Measurements from ENCODE around the gene DES. TPM values are rescaled to one million over a fixed set of nuclear protein-coding genes. Genes with fewer than 3 reads are reported as not detected.

The DES gene
- total and polyA plus RNA-seq, 4 donors: 22.5 to 314 (median 213) TPM

DNA sequence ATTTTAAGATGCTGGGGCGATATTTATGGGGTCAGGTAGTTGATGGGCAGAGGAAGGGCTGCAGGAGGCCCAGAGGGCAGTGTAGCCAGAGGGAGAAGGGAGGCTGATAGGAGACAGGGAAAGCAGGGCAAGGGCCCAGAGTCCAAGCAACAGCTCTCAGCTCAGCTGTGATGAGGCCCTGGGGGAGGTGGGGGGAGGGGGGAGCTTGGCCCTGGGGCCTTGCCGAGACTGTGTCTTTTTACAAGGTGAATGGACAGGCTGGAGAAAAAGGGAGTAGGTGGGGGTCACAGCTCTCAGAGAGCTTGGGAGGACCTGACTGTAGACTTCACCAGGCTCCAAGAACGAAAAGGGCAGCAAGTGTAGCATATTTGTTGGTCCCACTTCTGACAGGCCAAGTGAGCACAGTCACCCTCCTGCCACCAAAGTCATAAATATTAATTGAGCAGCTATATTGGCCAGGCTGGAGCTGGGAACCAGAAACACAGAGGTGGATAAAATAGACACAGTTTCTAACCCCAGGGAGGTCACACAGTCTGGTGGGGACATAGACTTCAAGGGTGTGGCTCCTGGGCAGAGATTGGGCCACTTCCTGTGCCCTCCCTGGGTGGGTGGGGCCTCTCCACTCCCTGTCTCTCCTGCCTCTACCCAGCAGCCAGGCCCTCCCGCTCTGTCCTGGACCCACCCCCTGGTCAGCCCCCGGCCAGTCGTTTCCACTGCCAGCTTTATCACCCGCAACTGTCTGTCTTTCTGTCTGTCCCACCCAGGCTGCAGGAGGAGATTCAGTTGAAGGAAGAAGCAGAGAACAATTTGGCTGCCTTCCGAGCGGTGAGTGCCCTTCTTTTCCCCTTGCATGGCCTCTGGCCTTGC, 1.4 kb downstream of the DES start:
- 73 to 80% methylated on average over 8 to 9 of the region's 9 CpGs for WGBS, 2 donors
- no peak for DNase-seq
- no peaks in the 10 kb centered on the region for H3K9me3 ChIP-seq (ENCODE audit: control insufficient read depth, low read length)
- no peaks in the 10 kb centered on the region for H3K4me1 ChIP-seq (ENCODE audit: control insufficient read depth in 1 of 2, insufficient read depth in 2 of 2, low read length in 2 of 2)
- H3K4me3 ChIP-seq (ENCODE audit: low read length in 2 of 2): no peak overlapping the region
- ATAC-seq (ENCODE audit: low FRiP score): no peak
- H3K36me3 ChIP-seq (ENCODE audit: control insufficient read depth in 1 of 2, insufficient read depth in 2 of 2, low read length in 1 of 2): no peaks in the 10 kb centered on the region
- H3K27ac ChIP-seq (ENCODE audit: low read depth in 1 of 2, low read length in 2 of 2): no peak overlapping the region
- intact Hi-C loops (cut with DNase I): no loop called here
- H3K27me3 ChIP-seq (ENCODE audit: control insufficient read depth in 1 of 2, insufficient read depth in 2 of 2, low read length in 1 of 2): no peaks in the 10 kb centered on the region

DNA sequence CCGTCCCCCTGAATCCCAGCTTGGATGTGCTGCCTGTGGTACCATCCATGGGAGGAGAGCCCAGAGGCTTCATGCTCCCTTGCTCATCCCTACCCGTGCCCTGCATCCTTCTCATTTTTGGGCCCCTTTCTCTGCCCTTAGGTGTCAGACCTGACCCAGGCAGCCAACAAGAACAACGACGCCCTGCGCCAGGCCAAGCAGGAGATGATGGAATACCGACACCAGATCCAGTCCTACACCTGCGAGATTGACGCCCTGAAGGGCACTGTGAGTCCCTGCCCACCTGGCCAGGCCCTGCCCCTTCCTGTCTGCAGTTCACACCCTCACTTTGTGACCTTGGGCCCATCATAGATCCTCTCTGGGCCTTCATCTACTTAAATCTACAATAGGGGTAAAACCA, 2.5 kb downstream of the DES start:
- Histone ChIP-seq H3K4me3 (ENCODE audit: low read length in 2 of 2) (no peak overlapping the region), H3K27me3 (ENCODE audit: control insufficient read depth in 1 of 2, insufficient read depth in 2 of 2, low read length in 1 of 2) (no peaks in the 10 kb centered on the region), H3K27ac (ENCODE audit: low read depth in 1 of 2, low read length in 2 of 2) (no peak overlapping the region), H3K4me1 (ENCODE audit: control insufficient read depth in 1 of 2, insufficient read depth in 2 of 2, low read length in 2 of 2) (no peaks in the 10 kb centered on the region), H3K36me3 (ENCODE audit: control insufficient read depth in 1 of 2, insufficient read depth in 2 of 2, low read length in 1 of 2) (no peaks in the 10 kb centered on the region), H3K9me3 (ENCODE audit: control insufficient read depth, low read length) (no peaks in the 10 kb centered on the region)
- intact Hi-C loops (cut with DNase I): no loop called here
- DNase-seq (no peak), ATAC-seq (ENCODE audit: low FRiP score) (no peak)
- 96% methylated on average over 8 of the region's 8 CpGs for WGBS, 2 donors

DNA sequence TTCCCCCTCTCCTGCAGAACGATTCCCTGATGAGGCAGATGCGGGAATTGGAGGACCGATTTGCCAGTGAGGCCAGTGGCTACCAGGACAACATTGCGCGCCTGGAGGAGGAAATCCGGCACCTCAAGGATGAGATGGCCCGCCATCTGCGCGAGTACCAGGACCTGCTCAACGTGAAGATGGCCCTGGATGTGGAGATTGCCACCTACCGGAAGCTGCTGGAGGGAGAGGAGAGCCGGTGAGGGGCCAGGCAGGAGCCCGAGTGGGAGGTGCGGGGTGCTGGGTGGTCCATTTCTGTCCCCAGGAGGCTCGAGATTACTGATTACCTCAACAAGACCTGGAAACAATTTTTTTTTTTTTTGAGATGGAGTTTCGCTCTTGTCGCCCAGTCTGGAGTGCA, 3.1 kb downstream of the DES start:
- intact Hi-C loops (cut with DNase I): no loop called here
- no peak overlapping the region for H3K27ac ChIP-seq (ENCODE audit: low read depth in 1 of 2, low read length in 2 of 2)
- H3K36me3 ChIP-seq (ENCODE audit: control insufficient read depth in 1 of 2, insufficient read depth in 2 of 2, low read length in 1 of 2): no peaks in the 10 kb centered on the region
- no peak overlapping the region for H3K4me3 ChIP-seq (ENCODE audit: low read length in 2 of 2)
- 92 to 94% methylated on average over 17 of the region's 17 CpGs for WGBS, 2 donors
- H3K9me3 ChIP-seq (ENCODE audit: control insufficient read depth, low read length): no peaks in the 10 kb centered on the region
- H3K27me3 ChIP-seq (ENCODE audit: control insufficient read depth in 1 of 2, insufficient read depth in 2 of 2, low read length in 1 of 2): no peaks in the 10 kb centered on the region
- H3K4me1 ChIP-seq (ENCODE audit: control insufficient read depth in 1 of 2, insufficient read depth in 2 of 2, low read length in 2 of 2): no peaks in the 10 kb centered on the region
- ATAC-seq (ENCODE audit: low FRiP score) (no peak), DNase-seq (no peak)

DNA sequence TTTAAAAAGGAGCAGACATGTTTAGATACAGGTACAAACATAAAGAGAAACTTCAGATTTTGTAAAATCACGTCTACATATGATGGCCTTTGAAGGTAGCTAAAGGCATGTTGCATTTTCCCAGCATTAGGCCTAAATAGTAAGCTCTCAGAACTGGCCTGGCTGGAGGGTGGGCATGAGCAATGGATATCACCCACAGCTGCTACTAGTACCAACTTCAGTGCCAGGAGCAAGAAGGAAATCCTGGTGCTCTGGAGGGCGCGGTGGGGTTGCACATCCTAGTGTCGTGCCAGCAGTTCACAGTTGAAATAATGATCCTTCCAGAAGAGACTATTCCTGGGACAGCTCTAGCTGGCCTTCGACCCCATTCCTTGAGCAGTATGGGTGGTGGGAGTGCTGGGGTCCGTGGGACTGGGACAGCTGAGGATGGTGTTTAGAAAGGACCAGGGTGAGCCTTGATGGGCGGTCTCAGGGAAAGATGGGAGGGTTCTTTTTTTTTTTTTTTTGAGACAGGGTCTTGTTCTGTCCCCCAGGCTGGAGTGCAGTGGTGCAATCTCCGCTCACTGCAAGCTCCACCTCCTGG, 4.9 kb downstream of the DES start:
- no peaks in the 10 kb centered on the region for H3K4me1 ChIP-seq (ENCODE audit: control insufficient read depth in 1 of 2, insufficient read depth in 2 of 2, low read length in 2 of 2)
- ATAC-seq (ENCODE audit: low FRiP score): no peak
- intact Hi-C loops (cut with DNase I): no loop called here
- 97 to 98% methylated on average over 8 of the region's 8 CpGs for WGBS, 2 donors
- no peaks in the 10 kb centered on the region for H3K9me3 ChIP-seq (ENCODE audit: control insufficient read depth, low read length)
- H3K4me3 ChIP-seq (ENCODE audit: low read length in 2 of 2): no peak overlapping the region
- no peak for DNase-seq
- no peaks in the 10 kb centered on the region for H3K27me3 ChIP-seq (ENCODE audit: control insufficient read depth in 1 of 2, insufficient read depth in 2 of 2, low read length in 1 of 2)
- H3K36me3 ChIP-seq (ENCODE audit: control insufficient read depth in 1 of 2, insufficient read depth in 2 of 2, low read length in 1 of 2): no peaks in the 10 kb centered on the region
- H3K27ac ChIP-seq (ENCODE audit: low read depth in 1 of 2, low read length in 2 of 2): no peak overlapping the region

DNA sequence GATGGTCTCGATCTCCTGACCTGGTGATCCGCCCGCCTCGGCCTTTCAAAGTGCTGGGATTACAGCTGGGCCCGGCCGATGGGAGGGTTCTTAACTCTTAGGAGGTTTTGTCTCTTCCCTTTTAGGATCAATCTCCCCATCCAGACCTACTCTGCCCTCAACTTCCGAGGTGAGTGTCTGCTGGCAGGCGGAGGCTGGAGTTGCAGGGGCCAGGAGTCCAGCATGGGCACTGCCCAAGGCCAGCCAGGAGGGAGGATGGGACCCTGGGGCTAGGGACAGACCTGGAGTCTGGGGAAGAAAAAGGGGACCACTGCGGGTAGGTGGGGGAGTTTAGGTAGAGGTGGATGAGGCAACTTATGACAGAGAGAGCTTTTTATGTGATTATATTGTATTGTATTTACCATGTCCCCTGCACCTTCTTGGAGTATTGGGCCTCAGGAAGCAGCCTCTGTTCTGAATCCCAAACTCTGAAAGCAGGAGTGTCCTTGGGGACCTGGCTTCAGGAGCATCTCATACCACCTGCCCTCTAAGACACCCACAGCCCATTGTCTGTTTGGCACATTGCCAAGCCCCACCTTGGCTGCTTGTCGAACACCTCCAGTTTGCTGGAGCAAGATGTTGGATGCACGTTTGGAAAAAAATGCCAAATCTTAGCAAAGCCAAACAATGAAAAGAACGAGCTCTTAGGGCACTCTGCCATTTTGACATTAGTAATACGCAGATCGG, 5.6 kb downstream of the DES start:
- ATAC-seq (ENCODE audit: low FRiP score) (no peak), DNase-seq (no peak)
- H3K4me3 ChIP-seq (ENCODE audit: low read length in 2 of 2): no peak overlapping the region
- intact Hi-C loops (cut with DNase I): no loop called here
- no peaks in the 10 kb centered on the region for H3K27me3 ChIP-seq (ENCODE audit: control insufficient read depth in 1 of 2, insufficient read depth in 2 of 2, low read length in 1 of 2)
- H3K27ac ChIP-seq (ENCODE audit: low read depth in 1 of 2, low read length in 2 of 2): no peak overlapping the region
- WGBS, 2 donors: 62 to 63% methylated on average over 14 of the region's 14 CpGs
- H3K9me3 ChIP-seq (ENCODE audit: control insufficient read depth, low read length): no peaks in the 10 kb centered on the region
- H3K4me1 ChIP-seq (ENCODE audit: control insufficient read depth in 1 of 2, insufficient read depth in 2 of 2, low read length in 2 of 2): no peaks in the 10 kb centered on the region
- no peaks in the 10 kb centered on the region for H3K36me3 ChIP-seq (ENCODE audit: control insufficient read depth in 1 of 2, insufficient read depth in 2 of 2, low read length in 1 of 2)

DNA sequence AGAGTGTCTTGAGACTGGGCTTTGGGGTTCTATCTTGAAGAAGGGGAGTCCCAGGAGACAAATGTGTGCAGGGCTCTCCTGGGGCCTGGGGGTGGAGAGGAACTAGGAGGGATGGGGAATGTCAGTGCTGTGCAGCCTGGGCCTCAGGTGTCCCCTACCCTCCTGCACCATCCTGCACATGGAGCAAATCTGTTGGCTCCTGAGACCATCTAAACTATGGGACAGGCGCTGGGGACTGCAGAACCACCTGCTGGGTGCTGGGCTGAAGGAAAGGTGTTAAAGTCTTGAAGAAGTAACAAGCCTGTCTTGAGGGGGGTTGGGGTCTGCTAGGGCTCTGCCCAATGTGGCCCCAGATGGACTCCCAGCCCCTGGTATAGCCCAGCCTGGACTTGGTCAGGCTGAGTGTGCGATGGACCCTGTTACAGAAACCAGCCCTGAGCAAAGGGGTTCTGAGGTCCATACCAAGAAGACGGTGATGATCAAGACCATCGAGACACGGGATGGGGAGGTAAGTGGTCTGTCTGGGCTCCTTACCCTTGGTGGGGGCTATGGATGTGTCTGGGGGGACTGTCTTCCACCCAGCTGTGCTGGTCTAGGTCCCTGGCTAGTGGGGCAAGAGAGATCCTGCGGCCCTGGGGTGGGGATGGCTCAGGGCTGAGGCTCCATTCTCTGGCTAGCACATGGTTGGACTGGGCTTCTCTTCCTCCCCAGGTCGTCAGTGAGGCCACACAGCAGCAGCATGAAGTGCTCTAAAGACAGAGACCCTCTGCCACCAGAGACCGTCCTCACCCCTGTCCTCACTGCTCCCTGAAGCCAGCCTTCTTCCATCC, 7.3 kb downstream of the DES start:
- H3K4me3 ChIP-seq (ENCODE audit: low read length in 2 of 2): no peak overlapping the region
- 94 to 98% methylated on average over 8 of the region's 8 CpGs for WGBS, 2 donors

DNA sequence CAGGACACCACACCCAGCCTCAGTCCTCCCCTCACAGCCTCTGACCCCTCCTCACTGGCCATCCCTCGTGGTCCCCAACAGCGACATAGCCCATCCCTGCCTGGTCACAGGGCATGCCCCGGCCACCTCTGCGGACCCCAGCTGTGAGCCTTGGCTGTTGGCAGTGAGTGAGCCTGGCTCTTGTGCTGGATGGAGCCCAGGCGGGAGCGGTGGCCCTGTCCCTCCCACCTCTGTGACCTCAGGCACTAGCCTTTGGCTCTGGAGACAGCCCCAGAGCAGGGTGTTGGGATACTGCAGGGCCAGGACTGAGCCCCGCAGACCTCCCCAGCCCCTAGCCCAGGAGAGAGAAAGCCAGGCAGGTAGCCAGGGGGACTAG, 7.9 kb downstream of the DES start:
- ATAC-seq (ENCODE audit: low FRiP score): no peak
- Histone ChIP-seq H3K4me1 (ENCODE audit: control insufficient read depth in 1 of 2, insufficient read depth in 2 of 2, low read length in 2 of 2) (no peaks in the 10 kb centered on the region), H3K27me3 (ENCODE audit: control insufficient read depth in 1 of 2, insufficient read depth in 2 of 2, low read length in 1 of 2) (no peaks in the 10 kb centered on the region), H3K9me3 (ENCODE audit: control insufficient read depth, low read length) (no peaks in the 10 kb centered on the region), H3K4me3 (ENCODE audit: low read length in 2 of 2) (no peak overlapping the region), H3K36me3 (ENCODE audit: control insufficient read depth in 1 of 2, insufficient read depth in 2 of 2, low read length in 1 of 2) (no peaks in the 10 kb centered on the region), H3K27ac (ENCODE audit: low read depth in 1 of 2, low read length in 2 of 2) (no peak overlapping the region)
- WGBS, 2 donors: 92 to 96% methylated on average over 7 of the region's 7 CpGs
- no peak for DNase-seq
- intact Hi-C loops (cut with DNase I): no loop called here

More for the DNA sequence above, 7.3 kb downstream of the DES start:
- no peak for DNase-seq
- ATAC-seq (ENCODE audit: low FRiP score): no peak
- no peaks in the 10 kb centered on the region for H3K27me3 ChIP-seq (ENCODE audit: control insufficient read depth in 1 of 2, insufficient read depth in 2 of 2, low read length in 1 of 2)
- H3K36me3 ChIP-seq (ENCODE audit: control insufficient read depth in 1 of 2, insufficient read depth in 2 of 2, low read length in 1 of 2): no peaks in the 10 kb centered on the region
- H3K4me1 ChIP-seq (ENCODE audit: control insufficient read depth in 1 of 2, insufficient read depth in 2 of 2, low read length in 2 of 2): no peaks in the 10 kb centered on the region
- H3K27ac ChIP-seq (ENCODE audit: low read depth in 1 of 2, low read length in 2 of 2): peak overlapping the region in 1 of 2 donors; percentile 6
- H3K9me3 ChIP-seq (ENCODE audit: control insufficient read depth, low read length): no peaks in the 10 kb centered on the region
- intact Hi-C loops (cut with DNase I): no loop called here

DNA sequence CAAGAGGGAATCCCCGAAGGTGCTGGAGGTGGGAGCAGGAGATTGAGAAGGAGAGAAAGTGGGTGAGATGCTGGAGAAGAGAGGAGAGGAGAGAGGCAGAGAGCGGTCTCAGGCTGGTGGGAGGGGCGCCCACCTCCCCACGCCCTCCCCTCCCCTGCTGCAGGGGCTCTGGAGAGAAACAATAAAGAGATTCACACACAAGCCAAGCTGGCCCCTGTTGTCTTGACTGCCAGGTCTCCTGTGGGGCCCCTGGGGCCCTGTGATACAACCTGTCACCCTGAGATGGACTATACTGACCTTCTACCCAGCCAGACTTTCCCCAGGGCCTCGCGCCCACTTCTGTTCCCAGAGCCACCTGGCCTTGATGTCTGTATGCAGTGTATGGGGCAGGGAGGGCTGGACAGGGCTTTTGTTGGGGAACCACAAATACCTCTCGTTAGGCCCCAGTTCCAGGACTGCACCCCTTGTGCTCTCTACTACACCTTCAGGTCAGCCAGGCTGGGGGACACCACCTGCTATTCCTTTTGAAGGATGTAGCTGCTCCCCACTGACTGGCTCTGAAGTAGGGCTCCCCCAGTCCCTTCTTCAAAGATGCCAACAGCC, 8.5 kb downstream of the DES start:
- H3K4me1 ChIP-seq (ENCODE audit: control insufficient read depth in 1 of 2, insufficient read depth in 2 of 2, low read length in 2 of 2): no peaks in the 10 kb centered on the region
- no peak overlapping the region for H3K4me3 ChIP-seq (ENCODE audit: low read length in 2 of 2)
- H3K27me3 ChIP-seq (ENCODE audit: control insufficient read depth in 1 of 2, insufficient read depth in 2 of 2, low read length in 1 of 2): no peaks in the 10 kb centered on the region
- peak in 1 of 2 donors; percentile 50 for DNase-seq
- WGBS, 2 donors: 96 to 97% methylated on average over 7 of the region's 7 CpGs
- ATAC-seq (ENCODE audit: low FRiP score): no peak
- intact Hi-C loops (cut with DNase I): no loop called here
- no peaks in the 10 kb centered on the region for H3K36me3 ChIP-seq (ENCODE audit: control insufficient read depth in 1 of 2, insufficient read depth in 2 of 2, low read length in 1 of 2)
- no peak overlapping the region for H3K27ac ChIP-seq (ENCODE audit: low read depth in 1 of 2, low read length in 2 of 2)
- no peaks in the 10 kb centered on the region for H3K9me3 ChIP-seq (ENCODE audit: control insufficient read depth, low read length)
